ENCODE results near the gene FBXW11.

Gene FBXW11

DNA sequence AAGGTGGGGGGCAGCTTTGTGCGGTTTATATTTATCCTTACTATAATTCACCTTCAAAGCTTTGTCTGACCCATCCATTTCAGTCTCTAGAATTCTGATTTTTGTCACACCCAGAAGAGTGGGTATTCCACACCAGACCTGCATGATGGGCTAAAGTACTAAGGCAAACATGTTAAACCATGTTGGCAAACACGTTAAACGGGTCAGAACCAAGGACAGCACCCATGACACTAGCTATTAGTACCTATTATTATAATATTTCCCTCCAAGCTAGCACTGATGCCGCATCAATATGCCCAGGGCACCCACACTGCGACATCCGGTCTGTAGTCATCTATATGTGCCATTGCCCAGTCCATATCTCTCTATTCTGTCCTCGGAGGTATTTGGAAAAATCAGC lies 104.7 kb downstream of the FBXW11 start:
- Histone ChIP-seq H3K36me3 (ENCODE audit: control insufficient read depth, low read length) (peaks cover 6% of the 10 kb centered on the region), H3K4me3 (ENCODE audit: low read length) (no peak overlapping the region), H3K27me3 (ENCODE audit: control insufficient read depth, low read length) (no peaks in the 10 kb centered on the region), H3K27ac (ENCODE audit: low read depth, low read length) (no peak overlapping the region), H3K9me2 (replicated peaks; ENCODE audit: control insufficient read depth, low read length) (no peaks in the 10 kb centered on the region), H3K79me2 (ENCODE audit: control insufficient read depth, low read length) (peaks cover 15% of the 10 kb centered on the region), H3K4me1 (ENCODE audit: control insufficient read depth, low read length) (peaks cover 9% of the 10 kb centered on the region), H3F3A (ENCODE audit: control insufficient read depth, insufficient read depth) (no peaks in the 10 kb centered on the region), H4K20me1 (ENCODE audit: control insufficient read depth, insufficient read depth, low read depth, low read length) (peaks cover 7% of the 10 kb centered on the region), H3K9me3 (ENCODE audit: control insufficient read depth, insufficient read depth, low read length) (no peaks in the 10 kb centered on the region), H3K4me2 (ENCODE audit: low read length) (no peak overlapping the region)
- no peak for TF ChIP-seq CTCF (IDR thresholded peaks at IDR 0.05; ENCODE audit: low read depth, low read length, poor library complexity, severe bottlenecking)
- TF ChIP-seq EZH2phosphoT487 (IDR thresholded peaks at IDR 0.05; ENCODE audit: borderline replicate concordance, low read length) = no peak

DNA sequence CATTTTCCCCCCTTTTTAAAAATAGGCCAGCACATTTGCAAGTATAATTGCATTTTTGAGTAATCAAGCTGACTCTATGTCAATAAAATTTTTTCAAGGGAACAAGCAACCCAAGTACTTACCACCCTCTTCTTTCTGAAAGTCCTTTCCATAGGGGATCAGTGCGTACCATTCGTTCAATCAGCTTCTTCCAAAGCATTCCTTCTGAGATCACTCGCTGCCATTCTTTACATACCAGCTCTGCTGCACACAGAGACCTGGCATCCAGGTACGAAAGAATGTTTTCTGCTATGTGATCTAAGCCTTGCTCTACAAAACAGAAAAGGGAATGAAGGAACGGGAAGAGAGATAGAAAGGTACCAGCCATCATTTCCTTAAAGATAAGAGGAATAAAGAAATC lies 106.6 kb downstream of the FBXW11 start:
- H3K36me3 ChIP-seq (ENCODE audit: control insufficient read depth, low read length) = peaks cover 6% of the 10 kb centered on the region
- H4K20me1 ChIP-seq (ENCODE audit: control insufficient read depth, insufficient read depth, low read depth, low read length) = peaks cover 4% of the 10 kb centered on the region; the same call in 1 of the 2 replicates

DNA sequence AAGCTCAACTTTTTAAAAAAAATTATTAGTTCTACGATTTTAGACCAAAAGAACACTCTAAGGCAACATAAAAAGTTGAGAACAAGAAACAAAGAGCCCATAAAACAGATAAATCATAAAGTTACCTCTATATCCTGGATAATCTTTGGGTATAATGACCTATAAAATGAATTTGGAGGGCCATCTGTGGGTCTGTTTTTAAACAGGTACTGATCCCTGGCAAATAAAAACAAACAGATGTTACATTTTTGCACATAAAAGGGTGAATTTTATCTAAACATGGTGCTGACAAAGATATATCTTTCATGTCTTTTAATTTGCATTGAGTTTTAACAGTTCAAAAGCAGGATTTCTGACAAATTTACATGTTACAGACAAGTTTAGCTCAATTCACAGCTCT lies 107.6 kb downstream of the FBXW11 start:
- H3F3A ChIP-seq (ENCODE audit: control insufficient read depth, insufficient read depth) = no peaks in the 10 kb centered on the region
- no peak overlapping the region for H3K4me2 ChIP-seq (ENCODE audit: low read length)
- no peaks in the 10 kb centered on the region for H3K4me1 ChIP-seq (ENCODE audit: control insufficient read depth, low read length)
- H3K4me3 ChIP-seq (ENCODE audit: low read length) = no peak overlapping the region
- H4K20me1 ChIP-seq (ENCODE audit: control insufficient read depth, insufficient read depth, low read depth, low read length) = peaks cover 4% of the 10 kb centered on the region; the same call in 1 of the 2 replicates
- H3K9me3 ChIP-seq (ENCODE audit: control insufficient read depth, insufficient read depth, low read length) = no peaks in the 10 kb centered on the region
- no peaks in the 10 kb centered on the region for H3K27me3 ChIP-seq (ENCODE audit: control insufficient read depth, low read length)
- H3K79me2 ChIP-seq (ENCODE audit: control insufficient read depth, low read length) = no peaks in the 10 kb centered on the region
- TF ChIP-seq EZH2phosphoT487 (IDR thresholded peaks at IDR 0.05; ENCODE audit: borderline replicate concordance, low read length) (no peak), CTCF (IDR thresholded peaks at IDR 0.05; ENCODE audit: low read depth, low read length, poor library complexity, severe bottlenecking) (no peak)
- H3K36me3 ChIP-seq (ENCODE audit: control insufficient read depth, low read length) = peaks cover 6% of the 10 kb centered on the region
- H3K9me2 ChIP-seq (replicated peaks; ENCODE audit: control insufficient read depth, low read length) = no peaks in the 10 kb centered on the region
- no peak overlapping the region for H3K27ac ChIP-seq (ENCODE audit: low read depth, low read length)

More for the DNA sequence above, 106.6 kb downstream of the FBXW11 start:
- H3F3A ChIP-seq (ENCODE audit: control insufficient read depth, insufficient read depth) = no peaks in the 10 kb centered on the region
- no peaks in the 10 kb centered on the region for H3K9me3 ChIP-seq (ENCODE audit: control insufficient read depth, insufficient read depth, low read length)
- H3K4me2 ChIP-seq (ENCODE audit: low read length) = no peak overlapping the region
- no peaks in the 10 kb centered on the region for H3K4me1 ChIP-seq (ENCODE audit: control insufficient read depth, low read length)
- H3K9me2 ChIP-seq (replicated peaks; ENCODE audit: control insufficient read depth, low read length) = no peaks in the 10 kb centered on the region
- no peak overlapping the region for H3K27ac ChIP-seq (ENCODE audit: low read depth, low read length)
- H3K4me3 ChIP-seq (ENCODE audit: low read length) = no peak overlapping the region
- TF ChIP-seq CTCF (IDR thresholded peaks at IDR 0.05; ENCODE audit: low read depth, low read length, poor library complexity, severe bottlenecking) (no peak), EZH2phosphoT487 (IDR thresholded peaks at IDR 0.05; ENCODE audit: borderline replicate concordance, low read length) (no peak)
- H3K27me3 ChIP-seq (ENCODE audit: control insufficient read depth, low read length) = no peaks in the 10 kb centered on the region
- H3K79me2 ChIP-seq (ENCODE audit: control insufficient read depth, low read length) = no peaks in the 10 kb centered on the region
